Activated CD4-positive, CD25-positive, alpha-beta regulatory T cell (primary cell): ENCODE results near the gene CCDC60.

Experiments used
- DNase-seq, 4 experiments: peaks; one replicate each; lab custom pipeline; 2025; lab: John Stamatoyannopoulos, UW

Gene CCDC60

GRCh38 chr12:119540476-119540875 lies 205.9 kb downstream of the CCDC60 start:
- no peak for DNase-seq

- peak in 3 of 4 experiments; percentile 1 to 29 (median 13) for DNase-seq
Measured at GRCh38 chr12:119544765-119545625, 210.5 kb downstream of the CCDC60 start.

GRCh38 chr12:119546340-119546739 lies 211.8 kb downstream of the CCDC60 start:
- DNase-seq = no peak

- no peak for DNase-seq
Measured at GRCh38 chr12:119547001-119547400, 212.5 kb downstream of the CCDC60 start.

- no peak for DNase-seq
Measured at GRCh38 chr12:119556854-119557253, 222.3 kb downstream of the CCDC60 start.

- no peak for DNase-seq
Measured at GRCh38 chr12:119565404-119565803, 230.9 kb downstream of the CCDC60 start.

GRCh38 chr12:119570771-119571170 lies 236.2 kb downstream of the CCDC60 start:
- DNase-seq = no peak

- DNase-seq = no peak
Measured at GRCh38 chr12:119573086-119573485, 238.6 kb downstream of the CCDC60 start.

- DNase-seq = no peak
Measured at GRCh38 chr12:119574255-119574654, 239.7 kb downstream of the CCDC60 start.

- no peak for DNase-seq
Measured at GRCh38 chr12:119576118-119576810, 241.7 kb downstream of the CCDC60 start.

GRCh38 chr12:119576915-119577314 lies 242.4 kb downstream of the CCDC60 start:
- DNase-seq = no peak

- no peak for DNase-seq
Measured at GRCh38 chr12:119578112-119578511, 243.6 kb downstream of the CCDC60 start.

- no peak for DNase-seq
Measured at GRCh38 chr12:119589097-119589496, 254.6 kb downstream of the CCDC60 start.

GRCh38 chr12:119589634-119590033 lies 255.1 kb downstream of the CCDC60 start:
- no peak for DNase-seq
